Neural progenitor cell (in vitro differentiated cells): ENCODE data around the gene IQGAP1.

ENCODE experiments used
- EZH2 ChIP-seq: fragments of 200-600 bp; sonication (generic); IDR thresholded peaks from 2 replicates; pipeline ENCODE4 v1.6.1; 2017; ENCODE audit warnings: antibody characterized with exemption, mild to moderate bottlenecking, moderate library complexity
- EZH2phosphoT487 ChIP-seq: fragments of 200-600 bp; sonication (generic); IDR thresholded peaks from 2 replicates; pipeline ENCODE4 v1.6.1; 2017; ENCODE audit warnings: antibody characterized with exemption
- TF ChIP-seq, protein P1 (sequence below): fragments of 200-600 bp; sonication (generic); IDR thresholded peaks from 2 replicates; pipeline ENCODE4 v1.5.1; 2017; ENCODE audit warnings: antibody characterized with exemption, mild to moderate bottlenecking

DNA sequence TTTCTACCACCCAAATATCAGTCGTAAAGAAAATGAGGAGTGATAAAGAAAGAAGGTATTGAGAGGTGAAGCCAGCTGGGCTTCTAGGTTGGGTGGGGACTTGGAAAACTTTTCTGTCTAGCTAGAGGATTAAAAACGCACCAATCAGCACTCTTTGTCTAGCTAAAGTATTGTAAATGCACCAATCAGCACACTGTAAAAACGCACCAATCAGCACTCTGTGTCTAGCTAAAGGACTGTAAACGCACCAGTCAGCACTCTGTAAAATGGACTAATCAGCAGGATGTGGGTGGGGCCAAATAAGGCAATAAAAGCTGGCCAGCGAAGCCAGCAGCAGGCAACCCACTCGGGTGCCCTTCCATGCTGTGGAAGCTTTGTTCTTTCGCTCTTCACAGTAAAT, 13.0 kb upstream of the IQGAP1 start:
- TF ChIP-seq, protein P1, sequence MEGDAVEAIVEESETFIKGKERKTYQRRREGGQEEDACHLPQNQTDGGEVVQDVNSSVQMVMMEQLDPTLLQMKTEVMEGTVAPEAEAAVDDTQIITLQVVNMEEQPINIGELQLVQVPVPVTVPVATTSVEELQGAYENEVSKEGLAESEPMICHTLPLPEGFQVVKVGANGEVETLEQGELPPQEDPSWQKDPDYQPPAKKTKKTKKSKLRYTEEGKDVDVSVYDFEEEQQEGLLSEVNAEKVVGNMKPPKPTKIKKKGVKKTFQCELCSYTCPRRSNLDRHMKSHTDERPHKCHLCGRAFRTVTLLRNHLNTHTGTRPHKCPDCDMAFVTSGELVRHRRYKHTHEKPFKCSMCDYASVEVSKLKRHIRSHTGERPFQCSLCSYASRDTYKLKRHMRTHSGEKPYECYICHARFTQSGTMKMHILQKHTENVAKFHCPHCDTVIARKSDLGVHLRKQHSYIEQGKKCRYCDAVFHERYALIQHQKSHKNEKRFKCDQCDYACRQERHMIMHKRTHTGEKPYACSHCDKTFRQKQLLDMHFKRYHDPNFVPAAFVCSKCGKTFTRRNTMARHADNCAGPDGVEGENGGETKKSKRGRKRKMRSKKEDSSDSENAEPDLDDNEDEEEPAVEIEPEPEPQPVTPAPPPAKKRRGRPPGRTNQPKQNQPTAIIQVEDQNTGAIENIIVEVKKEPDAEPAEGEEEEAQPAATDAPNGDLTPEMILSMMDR, result no peak
- TF ChIP-seq EZH2 (no peak), EZH2phosphoT487 (no peak)
